Epithelial cell of esophagus (primary cell): ENCODE data around the gene DACT3.

Experiments
- DNase-seq: peaks from one replicate; pipeline ENCODE4 v3.0.0; 2010; ENCODE audit warnings: low read depth
- H3K4me3 ChIP-seq: 2 replicates; pipeline ENCODE4 v1.5.1; 2011; ENCODE audit warnings: mild to moderate bottlenecking, low read length, control low read depth
- TF ChIP-seq, protein P1 (sequence below): IDR thresholded peaks from 2 replicates; pipeline ENCODE4 v1.5.1; 2011; ENCODE audit warnings: low read depth, mild to moderate bottlenecking, low read length, control low read depth, inconsistent platforms; ENCODE audit not compliant: insufficient read depth; ENCODE audit errors: missing control alignments

Gene DACT3

DNA sequence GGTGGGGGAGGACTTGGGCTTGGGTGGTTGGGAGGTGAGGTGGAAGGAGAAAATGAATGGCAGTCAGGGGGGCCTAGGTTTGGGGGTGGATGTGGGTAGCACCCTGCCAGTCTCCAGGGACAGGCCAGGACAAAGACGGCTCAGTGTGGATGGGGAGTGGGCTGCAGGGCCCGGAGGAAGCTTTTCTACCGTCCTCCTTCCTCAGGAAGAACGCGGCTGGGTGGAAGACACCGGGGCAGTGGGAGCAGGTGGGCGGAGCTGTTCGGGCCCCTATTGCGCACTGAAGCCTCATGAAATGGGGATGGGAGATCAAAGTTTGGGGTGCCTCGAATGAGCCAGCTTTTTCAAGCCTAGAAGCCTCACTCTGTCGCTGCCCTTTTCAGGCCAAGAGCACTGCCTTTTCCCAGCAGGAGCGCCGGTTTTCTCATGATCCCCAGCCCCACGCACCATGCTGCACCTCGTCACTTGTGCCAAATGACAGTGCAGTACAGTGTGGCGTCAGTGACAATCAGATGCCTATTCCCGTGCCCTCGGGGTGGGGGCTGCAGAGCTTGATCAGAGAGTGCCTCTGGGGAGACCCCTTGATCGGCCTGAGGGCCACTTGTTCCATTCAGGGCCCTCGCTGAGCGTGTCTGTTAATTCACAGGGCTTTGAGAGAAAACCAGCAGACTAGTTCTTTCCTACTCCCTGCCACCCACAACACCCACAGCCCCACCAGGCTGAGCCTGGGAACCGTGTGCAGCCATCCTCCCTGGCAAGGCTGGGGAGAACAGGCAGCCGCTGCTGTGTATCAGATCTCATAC is 58.4 kb downstream of the DACT3 start:
- TF ChIP-seq, protein P1, sequence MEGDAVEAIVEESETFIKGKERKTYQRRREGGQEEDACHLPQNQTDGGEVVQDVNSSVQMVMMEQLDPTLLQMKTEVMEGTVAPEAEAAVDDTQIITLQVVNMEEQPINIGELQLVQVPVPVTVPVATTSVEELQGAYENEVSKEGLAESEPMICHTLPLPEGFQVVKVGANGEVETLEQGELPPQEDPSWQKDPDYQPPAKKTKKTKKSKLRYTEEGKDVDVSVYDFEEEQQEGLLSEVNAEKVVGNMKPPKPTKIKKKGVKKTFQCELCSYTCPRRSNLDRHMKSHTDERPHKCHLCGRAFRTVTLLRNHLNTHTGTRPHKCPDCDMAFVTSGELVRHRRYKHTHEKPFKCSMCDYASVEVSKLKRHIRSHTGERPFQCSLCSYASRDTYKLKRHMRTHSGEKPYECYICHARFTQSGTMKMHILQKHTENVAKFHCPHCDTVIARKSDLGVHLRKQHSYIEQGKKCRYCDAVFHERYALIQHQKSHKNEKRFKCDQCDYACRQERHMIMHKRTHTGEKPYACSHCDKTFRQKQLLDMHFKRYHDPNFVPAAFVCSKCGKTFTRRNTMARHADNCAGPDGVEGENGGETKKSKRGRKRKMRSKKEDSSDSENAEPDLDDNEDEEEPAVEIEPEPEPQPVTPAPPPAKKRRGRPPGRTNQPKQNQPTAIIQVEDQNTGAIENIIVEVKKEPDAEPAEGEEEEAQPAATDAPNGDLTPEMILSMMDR = no peak
- DNase-seq = no peak
- peak overlapping the region; percentile 94 for H3K4me3 ChIP-seq

DNA sequence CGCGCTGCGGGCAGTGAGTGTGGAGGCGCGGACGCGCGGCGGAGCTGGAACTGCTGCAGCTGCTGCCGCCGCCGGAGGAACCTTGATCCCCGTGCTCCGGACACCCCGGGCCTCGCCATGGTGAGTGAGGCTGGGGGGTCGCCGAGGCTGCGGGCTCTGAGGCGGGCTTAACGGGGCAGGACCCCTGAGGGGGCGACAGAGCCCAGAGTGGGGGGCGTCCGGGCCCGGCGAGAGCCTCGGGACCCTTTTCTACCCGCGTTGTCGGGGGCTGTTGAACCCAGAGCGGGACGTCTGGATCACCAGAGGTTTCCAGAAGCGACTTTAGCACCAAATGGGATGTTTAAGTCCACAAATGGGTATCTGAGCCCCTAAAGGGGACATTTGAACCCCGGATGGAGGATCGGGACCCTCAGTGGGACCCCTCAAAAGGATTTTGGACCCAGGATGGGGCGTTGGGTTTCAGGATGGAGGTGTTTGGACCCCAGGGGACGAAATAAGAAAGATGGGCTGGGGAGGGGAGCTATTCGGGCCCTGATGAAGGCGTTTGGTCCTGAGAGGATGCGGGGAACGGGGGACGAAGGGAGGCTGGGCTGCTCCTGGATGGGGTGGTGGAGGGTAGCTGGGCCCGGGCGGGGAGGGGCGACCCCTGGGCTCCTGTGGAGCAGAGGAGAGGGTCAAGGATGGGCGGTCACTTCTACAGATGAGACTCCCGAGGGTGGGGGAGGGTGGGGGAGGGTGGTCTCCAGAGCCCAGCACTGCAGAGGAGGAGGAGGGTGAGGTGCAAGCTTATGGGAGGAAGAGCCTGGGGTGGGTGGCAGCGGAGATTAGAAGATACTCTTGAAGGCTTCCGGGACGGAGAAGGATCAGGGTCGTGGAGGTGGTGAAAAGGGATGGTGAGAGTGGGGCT is 59.4 kb downstream of the DACT3 start, which contains the start of gene CALM3:
TSS of gene CALM3 (plus strand) at position 13 of the 907 bp plus-strand sequence. CDS start at position 118, 105 bp downstream.
- DNase-seq = no peak
- TF ChIP-seq, protein P1 = no peak
- H3K4me3 ChIP-seq = peak within 1 kb of the TSS; percentile 94

DNA sequence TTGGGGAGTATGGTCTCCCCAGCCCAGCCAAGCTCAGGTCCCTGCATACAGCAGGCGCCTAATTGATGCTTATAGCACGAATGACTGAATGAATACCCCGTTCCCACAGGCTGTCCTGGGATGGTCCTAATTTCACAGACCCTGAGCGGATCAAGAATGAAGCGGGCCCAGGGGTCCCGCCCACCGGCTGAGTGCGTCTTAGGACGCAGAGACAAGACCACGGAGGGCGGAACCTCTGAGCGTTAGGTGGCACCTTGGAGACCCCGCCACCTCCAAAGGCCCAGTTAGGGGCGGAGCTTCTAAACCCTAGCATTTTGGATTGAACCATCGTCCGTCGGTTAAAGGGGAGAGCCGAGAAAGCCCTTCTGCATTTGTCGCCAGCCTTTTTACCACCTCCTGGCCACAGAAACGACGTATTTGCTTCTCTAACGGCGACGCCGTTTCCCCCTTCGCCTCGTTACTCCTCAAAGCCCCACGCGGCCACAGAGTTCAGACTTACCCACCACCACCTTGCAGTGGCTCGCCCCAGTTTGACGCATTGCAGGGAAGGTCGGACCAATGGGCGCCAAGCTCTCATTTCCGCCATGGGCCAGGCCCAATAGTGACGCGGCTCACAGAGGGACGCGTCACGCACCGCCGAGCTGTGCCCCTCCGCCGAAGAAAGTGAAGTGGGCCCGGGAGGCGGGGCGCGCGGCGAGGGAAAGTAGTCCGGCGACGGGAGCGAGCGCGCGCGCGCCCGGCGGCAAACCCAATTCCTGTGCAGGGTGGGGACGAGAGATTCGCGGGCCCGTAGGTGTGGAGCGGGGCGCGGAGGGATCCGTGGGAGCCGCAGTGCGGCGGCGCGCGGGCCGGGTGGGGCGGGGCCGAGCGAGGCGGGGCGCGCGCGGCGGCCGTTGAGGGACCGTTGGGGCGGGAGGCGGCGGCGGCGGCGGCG is 60.3 kb downstream of the DACT3 start:
- peak overlapping the region; percentile 94 for H3K4me3 ChIP-seq
- TF ChIP-seq, protein P1 = no peak
- DNase-seq = peak; percentile 98

DNA sequence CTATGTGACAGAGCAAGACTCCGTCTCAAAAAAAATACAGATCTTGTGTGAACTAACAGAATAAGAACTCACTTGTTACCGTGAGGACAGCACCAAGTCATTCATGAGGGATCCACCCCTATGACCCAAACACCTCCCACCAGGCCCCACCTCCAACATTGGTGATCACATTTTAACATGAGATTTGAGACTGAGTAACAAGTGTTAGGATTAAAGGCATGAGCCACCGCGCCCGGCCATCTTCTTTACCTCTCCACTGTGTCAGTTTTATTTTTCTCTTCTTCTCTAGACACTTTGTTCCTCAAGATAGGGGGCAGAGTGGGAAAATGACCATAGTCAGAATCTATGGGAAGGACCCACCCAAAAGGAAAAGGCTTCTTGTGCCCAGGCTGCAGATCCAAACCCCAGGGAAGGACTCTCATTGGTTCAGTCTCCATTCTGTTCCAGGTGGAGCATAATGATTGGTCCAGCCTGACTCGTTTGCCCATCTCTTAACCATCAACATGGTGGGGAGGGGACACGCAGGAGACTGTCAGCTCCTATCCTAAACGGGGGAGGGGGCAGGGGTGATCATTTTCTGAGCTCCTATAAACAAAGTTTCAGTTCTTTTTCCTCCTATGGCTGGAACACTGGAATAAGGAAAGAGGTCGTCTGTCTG is 61.1 kb downstream of the DACT3 start:
- TF ChIP-seq, protein P1 = no peak
- DNase-seq = no peak
- peak overlapping the region; percentile 89 for H3K4me3 ChIP-seq

DNA sequence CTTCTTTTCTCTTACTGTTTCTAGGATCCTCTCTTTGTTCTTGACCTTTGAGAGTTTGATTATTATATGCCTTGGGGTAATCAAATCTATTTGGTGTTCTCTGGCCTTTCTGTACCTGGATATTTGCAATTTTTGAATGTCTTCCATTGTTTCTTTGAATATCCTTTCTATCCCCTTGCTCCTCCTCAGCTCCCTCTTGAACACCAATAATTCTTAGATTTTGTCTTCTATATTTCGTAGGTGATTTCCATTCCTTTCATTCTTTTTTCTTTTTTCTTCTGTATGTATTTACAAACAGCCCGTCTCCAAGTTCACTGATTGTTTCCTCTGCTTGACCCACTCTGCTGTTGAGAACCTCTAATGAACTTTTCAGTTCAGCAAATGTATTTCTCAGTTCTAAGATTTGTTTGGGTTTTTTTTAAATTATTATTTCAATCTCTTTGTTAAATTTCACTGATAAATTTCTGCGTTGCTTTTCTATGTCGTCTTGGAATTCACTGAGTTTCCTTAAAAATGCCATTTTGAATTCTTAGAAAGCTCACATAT is 62.5 kb downstream of the DACT3 start:
- no peak for DNase-seq
- no peak overlapping the region for H3K4me3 ChIP-seq
- TF ChIP-seq, protein P1 = no peak
